Fibroblast of skin of back (primary cell): ENCODE data around the gene TXNRD3.
A peak's percentile ranks its signal among the peaks of the same experiment; 100 is the strongest.
"Not testable (repeated sequence)": the region's sequence is repeated elsewhere in the genome, so short reads cannot be mapped to it uniquely, and the experiment has no call there.

Experiments
- DNase-seq: peaks from one replicate; pipeline ENCODE4 v3.0.0-alpha.2; 2013

The TXNRD3 gene

DNA sequence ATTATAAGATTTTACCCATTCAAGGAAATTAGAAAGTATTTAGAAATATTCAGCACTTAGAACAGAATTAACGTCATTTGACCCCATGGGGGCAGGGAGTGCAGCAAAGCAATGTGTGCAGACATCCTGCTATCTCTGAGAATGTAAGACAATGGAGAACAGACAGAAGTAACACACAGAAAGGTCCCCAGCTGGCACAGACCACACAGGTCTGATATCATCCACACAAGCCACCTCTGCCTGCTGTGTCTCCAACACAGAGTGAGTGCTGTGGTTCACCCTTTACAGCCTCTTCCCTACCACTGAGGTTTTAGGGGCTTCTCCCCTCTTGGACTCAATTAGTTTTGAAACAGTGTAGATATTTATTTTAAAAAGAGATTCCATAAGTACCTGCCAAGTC is 16.1 kb downstream of the TXNRD3 start:
- DNase-seq: no peak

DNA sequence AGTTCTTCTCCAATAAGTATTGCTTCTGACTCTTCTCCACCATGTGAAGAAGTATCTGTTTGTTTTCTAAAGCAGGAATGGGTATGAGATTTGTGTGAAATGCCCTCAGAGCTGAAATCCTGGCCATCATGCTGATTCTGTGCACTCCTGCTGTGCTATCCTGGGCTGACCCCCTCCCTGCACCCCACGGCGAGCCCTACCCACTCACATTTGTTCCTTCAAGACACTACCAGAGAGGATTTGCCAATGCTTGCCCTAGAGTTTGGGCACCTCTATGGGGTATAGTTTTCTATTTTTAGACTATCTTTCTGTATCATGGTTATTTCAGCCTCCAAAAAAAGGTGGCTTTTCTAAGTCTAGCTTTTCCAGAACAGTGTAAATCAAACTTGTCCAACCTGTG is 18.5 kb downstream of the TXNRD3 start:
- DNase-seq: no peak

DNA sequence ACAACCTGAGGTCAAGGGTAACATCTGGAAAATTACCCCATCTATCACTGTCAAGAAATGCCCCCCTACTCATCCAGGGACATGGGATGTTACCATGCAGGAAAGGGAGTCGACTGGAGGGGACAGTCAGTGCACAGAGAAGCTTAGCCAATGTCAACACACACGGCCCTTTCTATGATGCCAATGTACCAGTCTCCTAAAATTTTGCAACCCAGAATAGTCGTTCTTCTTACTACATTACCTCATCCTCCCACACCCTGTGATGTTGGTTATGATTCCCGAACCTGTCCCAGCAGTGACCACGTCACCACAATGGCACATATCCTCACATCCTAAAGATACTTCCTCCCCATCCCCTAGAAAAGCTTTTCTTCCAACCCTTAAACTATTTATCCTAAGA is 20.1 kb downstream of the TXNRD3 start:
- DNase-seq: no peak

DNA sequence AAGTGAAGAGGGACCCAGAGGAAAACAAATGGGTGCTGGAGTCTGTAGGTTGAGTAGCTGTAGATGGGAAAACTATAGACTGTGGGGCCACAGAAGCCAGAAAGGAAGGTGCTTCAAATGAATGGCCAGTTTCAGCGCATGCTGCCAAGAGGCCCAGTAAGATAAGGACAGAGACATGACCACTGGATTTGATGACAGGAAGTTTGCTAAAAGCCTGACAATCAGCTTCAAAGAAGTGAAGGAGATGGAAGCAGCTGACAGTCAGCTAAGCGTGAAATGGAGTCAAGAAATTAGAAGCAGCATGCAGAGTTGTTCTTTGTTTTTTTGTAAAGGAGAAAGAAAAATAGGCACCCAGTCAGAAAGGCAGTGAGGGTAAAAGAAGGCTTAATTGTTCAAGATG is 24.9 kb downstream of the TXNRD3 start:
- no peak for DNase-seq

DNA sequence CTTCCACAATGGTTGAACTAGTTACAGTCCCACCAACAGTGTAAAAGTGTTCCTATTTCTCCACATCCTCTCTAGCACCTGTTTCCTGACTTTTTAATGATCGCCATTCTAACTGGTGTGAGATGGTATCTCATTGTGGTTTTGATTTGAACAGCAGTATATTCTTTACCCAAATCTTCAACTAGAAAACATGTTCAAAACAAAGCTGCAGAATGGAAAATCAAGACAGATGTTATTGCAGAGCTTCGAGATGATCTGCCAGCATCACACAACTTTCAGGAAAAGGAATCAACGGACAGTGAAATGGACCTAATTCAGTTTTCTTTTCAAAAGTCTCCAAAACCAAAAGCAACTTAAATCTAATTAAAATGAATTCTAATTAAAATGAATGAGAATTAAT is 29.2 kb downstream of the TXNRD3 start:
- DNase-seq: not testable (repeated sequence)

DNA sequence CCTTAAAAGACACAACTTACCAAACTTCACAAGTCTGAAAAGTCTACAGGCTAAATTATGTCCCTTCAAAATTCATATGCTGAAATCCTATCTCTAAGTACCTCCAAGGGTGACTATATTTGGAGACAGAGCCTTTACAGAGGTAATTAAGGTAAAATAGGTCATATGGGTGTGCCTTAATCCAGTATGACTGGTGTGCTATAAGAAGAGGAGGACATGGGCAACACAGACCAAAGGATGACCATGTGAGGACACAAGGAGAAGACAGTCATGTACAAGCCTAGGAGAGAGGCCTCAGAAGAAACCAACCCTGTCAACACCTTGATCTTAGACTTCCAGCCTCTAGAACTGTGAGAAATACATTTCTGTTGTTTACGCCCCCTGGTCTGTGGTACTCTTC is 32.2 kb downstream of the TXNRD3 start:
- no peak for DNase-seq

DNA sequence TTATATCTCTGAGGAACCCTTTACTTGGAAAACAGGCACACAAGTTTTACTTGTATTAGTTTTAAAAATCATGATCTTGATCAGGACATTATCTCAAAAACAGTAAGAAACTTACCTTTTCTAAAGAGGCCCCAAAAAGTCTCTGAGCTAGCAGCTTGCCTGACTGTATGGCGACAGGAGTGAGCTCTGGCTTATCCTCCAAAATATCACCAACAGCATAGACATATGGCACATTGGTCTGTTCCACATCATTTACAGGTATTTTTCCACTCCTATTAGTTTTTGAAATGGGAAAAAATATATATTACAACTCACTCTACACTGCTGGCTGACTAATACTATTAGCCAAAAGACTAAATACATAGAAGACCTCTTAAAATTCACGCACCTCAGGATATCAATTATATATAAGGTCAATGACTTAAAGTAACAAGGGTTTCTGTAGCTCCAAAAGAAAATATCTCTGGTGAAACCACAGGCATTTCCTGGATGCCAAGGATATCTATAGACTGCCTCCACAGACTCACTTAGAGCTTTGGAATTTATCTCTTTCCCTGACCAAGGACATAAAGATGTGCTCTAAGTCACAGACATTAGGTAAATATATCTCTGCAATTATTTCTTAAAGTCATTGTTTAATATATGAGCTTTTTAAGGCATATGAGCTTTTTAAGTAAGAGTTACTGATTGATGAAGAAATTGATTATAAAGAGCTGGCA is 33.1 kb downstream of the TXNRD3 start:
- peak; percentile 88 for DNase-seq

DNA sequence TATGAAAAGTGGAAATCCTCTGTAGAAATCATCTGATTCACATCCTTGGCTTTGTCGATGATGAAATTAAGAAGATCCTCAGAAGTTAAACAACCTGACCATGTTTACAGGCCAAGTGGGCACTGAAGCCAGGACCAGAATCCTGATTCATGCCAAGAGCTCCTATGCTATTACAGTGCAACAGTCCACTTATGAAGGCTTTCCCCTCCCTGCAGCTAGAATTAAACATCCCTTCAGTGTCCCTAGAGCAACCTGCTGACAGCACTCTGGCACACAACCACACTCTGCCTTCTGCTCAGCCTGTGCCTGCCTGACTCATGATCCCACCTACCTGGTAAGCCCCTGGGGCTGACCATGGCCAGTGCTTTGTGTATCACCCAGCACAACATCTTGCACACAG is 33.8 kb downstream of the TXNRD3 start:
- DNase-seq: peak; percentile 59

DNA sequence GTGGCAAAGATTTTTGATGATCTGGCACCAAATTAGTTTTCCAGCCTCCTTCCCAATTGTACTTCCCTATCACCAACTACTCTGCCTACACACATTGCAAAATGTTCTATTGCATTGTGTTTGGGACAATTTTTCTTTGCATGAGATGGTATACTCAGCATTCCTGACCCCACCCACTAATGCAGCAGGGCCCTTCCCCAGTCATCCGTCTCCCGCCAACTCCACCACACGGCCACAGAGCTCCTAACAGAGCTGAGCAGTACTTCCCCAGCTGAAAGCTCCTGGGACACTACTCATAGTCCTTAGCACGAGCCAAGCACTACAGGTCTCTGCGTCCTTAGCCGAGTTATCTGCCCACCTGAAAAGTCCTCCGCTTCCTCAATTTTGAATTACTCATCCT is 34.2 kb downstream of the TXNRD3 start:
- DNase-seq: peak; percentile 61

DNA sequence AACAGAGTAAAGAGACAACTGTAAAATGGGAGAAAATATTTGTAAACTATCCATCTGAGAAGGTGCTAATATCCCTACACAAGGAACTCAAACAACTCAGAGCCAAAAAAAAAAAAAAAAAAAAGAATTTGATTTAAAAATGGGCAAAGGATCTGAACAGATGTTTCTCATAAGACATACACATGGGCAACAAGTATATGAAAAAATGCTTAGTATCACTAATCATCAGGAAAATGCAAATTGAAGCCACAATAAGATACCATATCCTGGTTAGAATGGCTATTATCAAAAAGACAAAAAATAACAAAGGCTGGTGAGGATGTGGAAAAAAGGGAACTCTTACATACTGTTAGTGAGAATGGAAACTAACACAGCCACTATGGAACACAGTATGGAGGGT is 36.2 kb downstream of the TXNRD3 start:
- DNase-seq: no peak

DNA sequence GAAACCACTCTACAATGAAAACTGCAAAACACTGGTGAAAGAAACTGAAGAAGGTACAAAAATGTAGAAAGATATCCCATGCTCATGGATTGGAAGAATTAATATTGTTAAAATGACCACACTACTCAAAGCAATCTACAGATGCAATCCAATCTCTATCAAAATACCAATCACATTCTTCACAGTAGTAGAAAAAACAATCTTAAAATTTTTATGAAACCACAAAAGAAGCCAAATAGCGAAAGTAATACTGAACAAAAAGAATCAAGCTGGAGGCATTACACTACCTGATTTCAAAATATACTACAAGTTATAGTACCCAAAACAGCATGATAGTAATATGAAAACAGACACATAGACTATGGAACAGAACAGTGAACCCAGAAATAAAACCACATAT is 36.9 kb downstream of the TXNRD3 start:
- DNase-seq: peak; percentile 58

DNA sequence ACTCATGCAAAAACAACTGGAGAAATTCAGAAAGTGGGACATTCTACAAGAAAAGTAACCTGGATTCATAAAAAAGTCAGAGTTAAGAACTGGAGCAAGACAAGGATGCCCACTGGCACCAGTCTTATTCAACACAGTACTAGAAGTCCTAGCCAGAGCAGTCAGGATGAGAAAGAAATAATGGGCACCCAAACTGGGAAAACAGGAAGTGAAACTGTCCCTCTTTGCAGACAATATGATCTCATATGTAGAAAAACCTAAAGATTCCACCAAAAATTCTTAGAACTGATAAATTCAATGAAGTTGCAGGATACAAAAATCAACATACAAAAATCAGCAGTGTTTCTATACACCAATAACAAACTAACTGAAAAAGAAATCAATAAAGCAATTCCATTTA is 37.4 kb downstream of the TXNRD3 start:
- no peak for DNase-seq

DNA sequence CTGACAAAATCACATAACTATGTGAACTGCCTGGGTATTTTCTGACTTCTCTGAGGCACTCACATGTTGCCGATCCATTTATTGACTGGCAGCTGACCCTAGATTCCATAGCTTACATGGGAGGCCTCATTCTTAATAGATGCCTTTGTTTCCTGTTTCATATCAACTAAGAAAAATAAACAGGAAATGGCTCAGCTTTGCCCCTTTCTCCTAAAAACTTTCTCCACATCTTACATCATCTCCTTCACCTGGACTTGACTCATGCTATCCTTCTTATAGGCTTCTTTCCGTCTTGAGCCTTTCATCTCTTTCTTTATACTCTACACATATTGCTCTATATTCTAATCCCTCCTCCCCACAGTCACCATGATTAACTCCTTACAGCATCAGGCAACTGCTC is 38.0 kb downstream of the TXNRD3 start:
- no peak for DNase-seq

DNA sequence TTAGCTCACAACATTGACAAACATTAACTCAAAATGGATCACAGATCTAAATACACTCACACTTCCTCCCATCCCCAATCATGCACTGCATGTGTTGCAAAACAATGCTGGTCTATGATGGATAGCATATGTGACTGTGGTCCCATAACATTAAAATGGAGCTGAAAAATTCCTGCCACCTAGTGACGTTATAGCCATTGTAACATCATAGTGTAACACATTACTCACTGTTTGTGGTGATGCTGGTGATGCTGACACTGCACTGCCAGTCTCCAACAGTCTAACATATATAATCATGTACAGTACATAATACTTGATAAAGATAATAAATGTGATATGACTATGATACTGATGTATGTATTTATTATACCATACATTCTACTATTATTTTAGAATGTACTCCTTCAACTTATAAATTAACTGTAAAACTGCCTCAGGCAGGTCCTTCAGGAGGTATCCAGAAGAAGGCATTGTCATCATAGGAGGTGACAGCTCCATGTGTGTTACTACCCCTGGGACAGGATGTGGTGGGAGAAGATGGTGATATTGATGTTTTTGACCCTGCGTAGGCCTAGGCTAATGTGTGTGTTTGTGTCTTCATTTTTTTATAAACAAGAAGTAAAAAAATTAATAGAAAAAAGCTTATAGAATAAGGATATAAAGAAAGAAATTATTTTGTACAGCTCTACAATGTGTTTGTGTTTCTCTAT is 41.3 kb downstream of the TXNRD3 start:
- no peak for DNase-seq

DNA sequence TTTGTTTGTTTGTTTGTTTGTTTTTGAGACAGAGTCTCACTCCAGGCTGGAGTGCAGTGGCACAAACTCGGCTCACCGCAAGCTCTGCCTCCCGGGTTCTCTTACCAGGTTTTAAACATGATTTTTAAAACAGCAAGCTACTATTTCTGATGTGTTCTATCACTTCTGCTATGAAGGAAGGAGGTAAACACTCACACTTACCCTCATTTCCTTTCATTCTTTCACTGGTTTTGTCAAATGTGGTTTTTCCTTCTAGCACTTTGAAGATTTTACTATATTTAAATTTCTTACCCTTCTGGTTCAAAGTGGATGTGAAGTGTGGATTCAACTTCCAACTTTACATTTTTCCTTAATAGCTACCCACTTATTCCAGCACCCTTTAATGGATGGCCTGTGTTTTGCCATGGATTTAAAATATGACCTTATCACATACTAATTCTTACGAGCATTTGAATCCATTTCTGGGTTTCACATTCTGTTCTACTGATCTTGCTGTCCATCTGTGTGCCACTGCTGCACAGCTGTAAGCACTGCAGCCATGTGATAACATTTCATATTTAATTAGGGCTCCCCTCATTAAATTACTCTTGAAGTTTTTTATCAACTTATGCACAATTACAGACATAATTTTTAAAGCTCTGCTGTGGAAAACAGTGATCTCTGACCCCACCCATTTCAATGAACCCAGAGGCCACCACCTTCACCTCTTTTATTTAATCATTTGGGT is 42.3 kb downstream of the TXNRD3 start:
- DNase-seq: no peak

DNA sequence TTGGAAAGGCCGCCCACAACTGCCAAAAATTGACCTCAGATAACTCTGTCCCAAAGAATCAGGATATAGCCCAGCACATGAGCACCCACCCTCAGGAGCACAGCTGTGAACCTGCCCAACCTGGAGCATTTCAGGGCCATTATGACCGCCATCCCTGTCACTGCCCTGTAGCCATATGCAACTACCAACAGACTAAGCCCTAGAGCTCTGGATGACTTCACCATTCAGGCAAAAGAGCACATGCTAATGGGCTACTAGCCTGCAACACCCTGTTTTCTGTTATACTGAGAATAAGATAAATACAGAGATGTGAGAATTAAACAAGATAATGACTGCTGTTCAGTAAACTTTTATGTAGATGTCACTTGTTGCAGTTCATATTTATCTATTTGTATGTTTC is 45.0 kb downstream of the TXNRD3 start:
- DNase-seq: no peak

DNA sequence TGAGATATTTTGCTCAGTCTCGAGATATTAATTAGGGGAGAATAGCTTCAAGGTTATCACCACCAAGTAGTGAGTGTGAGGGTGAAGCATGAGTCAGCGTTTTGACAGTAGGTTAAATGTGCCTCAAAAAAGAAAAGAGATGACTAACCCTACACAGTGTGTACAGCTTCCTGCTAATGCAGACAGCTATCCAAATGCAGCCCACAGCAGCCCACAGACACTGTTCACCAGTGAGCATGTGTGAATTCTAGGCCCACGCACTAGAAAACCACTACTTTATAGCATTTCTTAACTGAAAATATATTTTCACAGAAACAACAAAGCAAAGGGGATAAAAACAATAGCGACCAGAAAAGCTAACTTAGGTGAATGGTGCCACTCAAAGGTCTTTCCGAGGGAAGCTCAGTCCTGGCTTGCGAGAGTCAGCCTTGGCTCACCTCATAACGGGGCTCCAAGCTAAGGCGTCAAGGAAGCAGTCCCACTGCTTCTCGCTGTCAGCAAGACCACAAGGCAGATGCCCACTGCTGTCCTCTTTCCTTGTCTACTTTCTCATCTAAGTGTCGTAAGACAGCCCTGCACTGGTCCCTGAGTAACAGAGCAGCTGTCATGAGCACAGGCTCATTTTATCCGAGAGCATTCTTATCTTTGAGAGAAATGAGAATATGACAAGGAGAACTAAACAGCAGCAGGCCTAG is 47.6 kb downstream of the TXNRD3 start:
- DNase-seq: peak; percentile 55

DNA sequence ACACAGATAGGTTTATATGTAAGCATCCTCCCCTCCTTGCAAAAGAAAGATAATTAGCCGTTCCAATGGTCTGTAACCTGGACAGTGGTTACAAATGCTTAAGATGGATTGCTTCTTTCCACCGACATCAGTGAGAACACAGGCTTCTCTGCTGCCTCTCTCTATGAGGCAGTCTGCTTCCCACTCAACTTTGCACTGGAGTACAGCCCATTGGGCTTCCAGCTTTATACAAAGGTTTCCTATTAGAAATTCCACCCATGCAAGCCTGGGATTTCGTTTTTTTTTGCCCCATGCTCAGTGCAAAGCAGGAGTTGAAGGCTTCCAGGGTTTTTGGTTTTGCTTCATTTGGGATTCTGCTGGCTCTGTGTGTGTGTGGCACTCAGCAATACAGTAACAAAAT is 48.9 kb downstream of the TXNRD3 start:
- DNase-seq: no peak

DNA sequence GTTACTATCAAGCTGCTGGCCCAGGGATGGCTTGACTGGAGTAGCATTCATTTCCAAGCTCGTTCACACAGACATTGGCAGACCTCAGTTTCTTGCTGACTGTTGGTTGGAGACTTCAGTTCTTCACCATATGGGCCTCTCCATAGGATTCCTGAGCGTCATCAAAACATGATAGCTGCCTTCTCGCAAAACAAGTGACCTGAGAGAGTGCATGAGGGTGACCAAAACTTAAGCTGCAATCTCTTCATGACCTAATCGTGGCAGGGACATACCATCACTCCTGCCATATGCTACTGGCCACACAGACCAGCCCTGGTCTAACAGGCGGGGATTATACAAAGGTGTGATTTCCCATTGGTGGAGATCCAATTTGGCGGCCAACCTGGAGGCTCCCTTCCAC is 50.2 kb downstream of the TXNRD3 start:
- DNase-seq: no peak

DNA sequence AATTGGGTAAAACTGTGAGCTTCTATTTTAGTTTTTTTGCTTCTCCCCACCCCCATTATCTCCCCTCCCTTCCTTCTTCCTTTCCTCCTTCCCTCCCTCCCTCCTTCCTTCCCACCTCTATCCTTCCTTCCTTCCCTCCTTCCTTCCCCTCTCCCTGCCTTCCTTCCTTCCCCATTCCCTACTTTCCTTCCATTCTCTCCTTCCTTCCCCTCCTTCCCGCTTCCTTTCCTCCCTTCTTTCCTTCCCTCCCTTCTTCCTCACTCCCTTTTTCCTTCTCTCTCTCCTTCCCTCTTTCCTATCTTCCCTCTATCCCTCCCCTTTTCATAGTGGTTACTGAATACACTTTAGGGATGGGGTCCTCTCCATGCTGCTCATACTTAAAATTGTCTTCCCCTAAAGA is 55.8 kb downstream of the TXNRD3 start:
- no peak for DNase-seq

DNA sequence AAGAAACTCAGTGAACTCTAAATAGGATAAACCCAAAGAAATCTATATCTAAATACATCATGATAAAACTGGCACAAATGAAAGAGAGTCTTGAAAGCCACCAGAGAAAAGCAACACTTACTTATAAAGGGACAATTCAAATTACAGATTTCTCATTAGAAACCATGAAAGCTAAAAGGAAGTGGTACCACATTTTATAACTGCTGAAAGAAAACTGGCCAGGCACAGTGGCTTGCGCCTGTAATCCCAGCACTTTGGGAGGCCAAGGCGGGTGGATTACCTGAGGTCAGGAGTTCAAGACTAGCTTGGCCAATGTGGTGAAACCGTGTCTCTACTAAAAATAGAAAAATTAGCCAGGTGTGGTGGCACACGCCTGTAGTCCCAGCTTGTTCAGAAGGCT is 59.4 kb downstream of the TXNRD3 start:
- DNase-seq: not testable (repeated sequence)

DNA sequence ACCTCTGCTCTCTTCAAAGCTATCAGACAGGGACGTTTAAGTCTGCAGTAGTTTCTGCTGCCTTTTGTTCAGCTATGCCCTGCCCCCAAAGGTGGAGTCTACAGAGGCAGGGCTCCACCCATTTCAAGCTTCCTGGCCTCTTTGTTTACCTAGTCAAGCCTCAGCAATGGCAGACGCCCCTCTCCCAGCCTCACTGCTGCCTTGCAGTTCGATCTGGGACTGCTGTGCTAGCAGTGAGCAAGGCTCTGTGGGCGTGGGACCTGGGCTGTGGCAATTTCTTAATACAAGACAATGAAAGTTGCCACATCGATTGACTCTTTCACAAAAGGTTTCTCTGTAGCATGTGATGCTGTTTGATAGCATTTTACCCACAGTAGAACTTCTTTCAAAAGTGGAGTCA is 63.4 kb downstream of the TXNRD3 start:
- not testable (repeated sequence) for DNase-seq

DNA sequence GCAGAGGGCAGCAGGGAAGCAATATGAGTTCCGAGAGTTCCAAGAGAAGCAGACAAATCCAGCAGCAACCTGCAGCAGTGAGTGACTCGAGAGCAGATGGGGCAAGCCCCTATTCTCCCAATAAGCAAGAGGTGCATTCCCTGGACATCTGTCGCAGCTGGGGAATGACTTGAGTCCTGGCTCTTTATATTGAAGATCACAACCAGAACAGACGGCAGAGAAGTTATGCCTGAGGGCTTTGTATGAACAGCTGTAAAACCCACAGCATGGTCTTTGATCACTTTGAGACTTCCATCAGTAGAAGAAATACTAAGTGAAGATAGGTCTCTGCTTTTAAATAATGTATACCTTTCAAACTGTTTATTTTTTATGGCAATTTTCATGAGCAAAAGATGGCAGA is 72.6 kb downstream of the TXNRD3 start:
- no peak for DNase-seq
